K562 (cell line): ENCODE measurements around the gene CERS5.

Experiments
- EP300 ChIP-seq: IDR thresholded peaks from 2 replicates; pipeline ENCODE4 v1.6.1; 2012; ENCODE audit warnings: low read length, improper control_type of control experiment
- ETV5 ChIP-seq: sonication (generic); formaldehyde crosslinking; IDR thresholded peaks from 2 replicates; pipeline ENCODE4 v1.4.0; 2020; ENCODE audit warnings: low read depth, mild to moderate bottlenecking, missing genetic modification reagents
- JUND ChIP-seq, 2 experiments: IDR thresholded peaks; 2 replicates in 1 of 2; 3 replicates in 1 of 2; pipeline ENCODE4 v1.6.1; 2011; ENCODE audit warnings: borderline replicate concordance in 2 of 2, low read depth in 2 of 2, low read length in 2 of 2, improper control_type of control experiment in 1 of 2, missing biosample characterization in 1 of 2, missing genetic modification characterization in 1 of 2, missing genetic modification reagents in 1 of 2
- MTA3 ChIP-seq: fragments of 450-650 bp; formaldehyde crosslinking; IDR thresholded peaks from 2 replicates; pipeline ENCODE4 v1.6.1; 2017; ENCODE audit warnings: mild to moderate bottlenecking, borderline replicate concordance
- SMAD3 ChIP-seq: fragments of 450-650 bp; formaldehyde crosslinking; conservative IDR thresholded peaks from 2 replicates; pipeline ENCODE4 v1.4.0; 2020; ENCODE audit warnings: mild to moderate bottlenecking
- SOX6 ChIP-seq: fragments of 450-650 bp; IDR thresholded peaks from 2 replicates; pipeline ENCODE4 v1.6.1; 2014; ENCODE audit warnings: mild to moderate bottlenecking
- USF1 ChIP-seq: sonication (generic); formaldehyde crosslinking; IDR thresholded peaks from 2 replicates; pipeline ENCODE4 v1.9.0; 2022; ENCODE audit warnings: mild to moderate bottlenecking, missing genetic modification reagents
- ZSCAN29 ChIP-seq: fragments of 450-650 bp; IDR thresholded peaks from 2 replicates; pipeline ENCODE4 v1.6.1; 2017

GRCh38 chr12:50188875-50189575, 21.9 kb upstream of the CERS5 start:
- TF ChIP-seq MTA3 (no peak), USF1 (CRISPR knock-in tag) (no peak), ETV5 (CRISPR knock-in tag) (no peak), EP300 (no peak), SMAD3 (CRISPR knock-in tag) (no peak), SOX6 (no peak), ZSCAN29 (no peak), JUND (IDR thresholded peaks at IDR 0.05; ENCODE audit: borderline replicate concordance, low read depth, low read length) (no peak), JUND (tag; IDR thresholded peaks at IDR 0.05; ENCODE audit: borderline replicate concordance, low read depth, low read length) (no peak)
